Activated CD8-positive, alpha-beta memory T cell treated with anti-CD3 and anti-CD28 coated beads, Interleukin-2, amount 50 U/mL, for 24 hours (primary cell): ENCODE measurements around the gene APBB1IP.
"Not testable (repeated sequence)": the region's sequence is repeated elsewhere in the genome, so short reads cannot be mapped to it uniquely, and the experiment has no call there.

Experiments
- DNase-seq: peaks from one replicate; pipeline ENCODE4 v3.0.0-alpha.2; 2020; ENCODE audit errors: extremely low read depth

Gene APBB1IP, protein sequence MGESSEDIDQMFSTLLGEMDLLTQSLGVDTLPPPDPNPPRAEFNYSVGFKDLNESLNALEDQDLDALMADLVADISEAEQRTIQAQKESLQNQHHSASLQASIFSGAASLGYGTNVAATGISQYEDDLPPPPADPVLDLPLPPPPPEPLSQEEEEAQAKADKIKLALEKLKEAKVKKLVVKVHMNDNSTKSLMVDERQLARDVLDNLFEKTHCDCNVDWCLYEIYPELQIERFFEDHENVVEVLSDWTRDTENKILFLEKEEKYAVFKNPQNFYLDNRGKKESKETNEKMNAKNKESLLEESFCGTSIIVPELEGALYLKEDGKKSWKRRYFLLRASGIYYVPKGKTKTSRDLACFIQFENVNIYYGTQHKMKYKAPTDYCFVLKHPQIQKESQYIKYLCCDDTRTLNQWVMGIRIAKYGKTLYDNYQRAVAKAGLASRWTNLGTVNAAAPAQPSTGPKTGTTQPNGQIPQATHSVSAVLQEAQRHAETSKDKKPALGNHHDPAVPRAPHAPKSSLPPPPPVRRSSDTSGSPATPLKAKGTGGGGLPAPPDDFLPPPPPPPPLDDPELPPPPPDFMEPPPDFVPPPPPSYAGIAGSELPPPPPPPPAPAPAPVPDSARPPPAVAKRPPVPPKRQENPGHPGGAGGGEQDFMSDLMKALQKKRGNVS

DNA sequence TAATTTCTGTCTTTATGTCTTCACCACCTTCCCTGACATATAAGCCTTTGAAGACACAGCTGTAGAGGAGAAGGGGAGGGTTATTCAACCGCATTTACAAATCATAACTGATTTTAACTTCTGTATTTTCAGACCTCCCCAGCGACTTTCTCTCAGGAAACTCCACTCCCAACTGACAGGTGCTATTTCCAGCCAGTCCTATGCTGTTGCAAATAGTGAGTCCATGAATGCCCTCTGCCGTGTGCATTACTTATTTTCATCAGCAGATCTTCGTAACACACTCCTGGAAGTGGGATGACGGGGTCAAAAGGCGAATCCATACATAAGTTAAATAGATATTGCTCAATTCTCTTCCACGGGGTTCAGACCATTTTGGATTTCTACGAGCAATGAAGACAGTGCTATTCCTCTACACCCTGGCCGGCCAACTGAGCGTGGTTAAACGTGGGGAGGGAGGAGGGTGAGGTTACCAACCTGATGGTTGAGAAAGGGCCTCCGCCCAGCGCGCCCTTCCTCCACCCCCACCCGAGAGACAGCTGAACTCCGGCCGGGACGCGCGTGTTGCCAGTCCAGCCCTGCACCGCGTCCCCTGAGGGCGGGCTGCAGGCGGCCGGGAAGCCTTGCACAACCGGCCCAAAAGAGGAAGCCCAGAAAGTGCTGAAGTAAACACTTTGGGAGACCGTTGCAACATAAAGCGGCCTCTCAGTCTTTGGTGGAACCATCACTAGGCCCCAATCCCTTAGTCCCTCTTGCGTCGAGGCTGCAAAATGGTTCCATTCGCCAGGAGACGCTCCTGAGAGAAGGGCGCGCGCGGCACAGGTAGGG lies at the start of gene APBB1IP:
APBB1IP (plus strand) TSS at position 705 of the 825 bp plus-strand sequence. CDS start 53,986 bp downstream, outside the sequence.
- no peak for DNase-seq

DNA sequence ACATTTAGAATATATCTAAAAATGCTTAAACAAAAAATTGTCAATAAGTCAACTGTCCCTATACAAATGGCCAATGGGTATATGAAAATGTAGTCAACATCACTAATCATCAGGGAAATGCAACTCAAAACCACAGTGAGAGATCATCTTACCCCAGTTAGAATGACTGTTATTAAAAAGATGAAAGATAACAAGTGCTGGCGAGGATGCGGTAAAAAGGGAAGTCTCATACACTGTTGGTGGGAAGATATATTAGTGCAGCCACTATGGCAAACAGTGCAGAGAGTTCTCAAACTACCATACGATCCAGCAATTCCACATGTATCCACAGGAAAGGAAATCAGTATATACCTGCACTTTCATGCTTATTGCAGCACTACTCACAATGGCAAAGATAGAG lies 48.6 kb upstream of the APBB1IP start:
- no peak for DNase-seq

DNA sequence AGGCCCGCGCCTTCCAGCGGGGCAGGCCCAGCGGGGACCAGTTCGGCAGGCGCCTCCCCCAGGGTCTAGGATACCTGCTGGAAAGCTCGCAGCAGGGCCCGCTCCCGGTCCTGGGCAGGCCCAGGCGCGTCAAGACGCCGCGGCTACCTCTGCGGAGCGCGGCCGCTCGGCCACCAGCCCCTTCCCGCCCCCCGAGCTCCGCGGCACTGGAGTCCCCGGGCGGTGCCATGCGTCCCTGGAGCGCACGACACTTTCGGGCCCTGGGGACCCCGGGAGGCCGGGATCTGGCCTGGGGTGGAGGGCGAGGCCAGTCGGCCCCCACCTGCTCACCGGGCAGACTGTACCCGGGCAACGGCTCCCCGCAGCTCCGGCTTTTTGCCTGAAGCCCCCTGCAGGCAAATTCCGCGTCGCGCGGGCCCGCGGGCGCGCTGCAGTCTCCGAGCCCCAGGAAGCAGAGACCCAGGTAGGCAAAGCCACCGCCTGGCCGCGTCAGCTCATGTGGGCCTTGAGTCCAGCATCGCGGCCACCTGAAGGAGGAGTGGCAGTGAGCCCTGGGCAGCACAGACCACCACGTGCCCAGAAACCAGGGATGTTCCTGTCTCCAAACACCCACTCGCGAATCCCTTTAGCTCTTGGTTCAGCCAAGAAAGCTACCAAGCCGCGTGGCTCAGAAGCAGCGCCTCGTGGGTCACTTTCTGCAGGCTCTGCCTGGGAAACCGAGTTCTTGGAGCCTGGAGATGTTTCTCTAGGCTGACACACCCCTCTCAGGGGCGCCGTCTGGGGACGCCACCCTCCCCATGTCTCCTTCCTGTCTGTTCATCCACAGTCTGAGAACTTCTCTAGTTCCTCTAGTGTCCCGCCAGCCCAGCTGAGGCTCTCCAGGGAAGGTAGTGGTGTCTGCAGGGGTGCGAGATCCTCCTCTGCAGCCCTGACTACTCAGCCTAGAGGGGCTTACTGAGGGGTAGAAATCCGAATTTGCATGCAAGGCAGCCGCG lies 46.1 kb upstream of the APBB1IP start:
- DNase-seq = no peak

DNA sequence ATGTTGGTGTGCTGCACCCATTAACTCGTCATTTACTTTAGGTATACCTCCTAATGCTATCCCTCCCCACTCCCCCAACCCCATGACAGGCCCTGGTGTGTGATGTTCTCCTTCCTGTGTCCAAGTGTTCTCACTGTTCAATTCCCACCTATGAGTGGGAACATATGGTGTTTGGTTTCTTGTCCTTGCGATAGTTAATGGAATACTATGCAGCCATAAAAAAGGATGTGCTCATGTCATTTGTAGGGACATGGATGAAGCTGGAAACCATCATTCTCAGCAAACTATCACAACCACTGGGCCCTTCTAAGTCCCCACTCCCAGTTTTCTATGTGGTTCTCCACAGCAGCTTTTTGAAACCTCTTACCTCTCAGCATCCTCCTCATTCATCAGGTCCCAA lies 39.8 kb upstream of the APBB1IP start:
- DNase-seq = not testable (repeated sequence)

DNA sequence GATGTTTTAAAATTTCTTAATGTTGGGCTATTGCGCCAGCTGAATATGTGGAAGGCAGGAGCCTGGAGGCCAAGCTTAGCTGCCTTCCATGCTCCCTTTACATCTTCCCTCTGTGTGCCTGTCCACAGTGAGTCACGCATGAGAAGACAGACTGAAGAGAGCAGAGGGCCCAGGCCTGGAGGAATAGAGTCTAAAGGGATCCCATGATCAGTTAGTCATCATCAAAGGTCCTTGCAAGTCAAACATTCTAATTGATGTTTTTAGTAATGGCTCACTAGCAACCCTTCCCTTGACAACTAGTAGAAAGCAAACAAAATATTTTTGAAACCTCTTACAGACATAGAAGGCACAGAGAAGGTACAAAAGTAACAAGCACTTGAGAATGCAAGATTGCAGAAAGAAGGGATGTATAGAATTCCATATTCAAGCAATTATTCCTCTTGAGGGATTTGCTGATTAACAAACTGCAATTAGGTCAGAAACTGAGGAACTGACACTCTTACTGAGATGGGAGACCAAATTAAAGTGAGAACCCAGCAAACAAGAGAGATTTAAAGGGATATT lies 30.7 kb upstream of the APBB1IP start:
- DNase-seq = no peak

DNA sequence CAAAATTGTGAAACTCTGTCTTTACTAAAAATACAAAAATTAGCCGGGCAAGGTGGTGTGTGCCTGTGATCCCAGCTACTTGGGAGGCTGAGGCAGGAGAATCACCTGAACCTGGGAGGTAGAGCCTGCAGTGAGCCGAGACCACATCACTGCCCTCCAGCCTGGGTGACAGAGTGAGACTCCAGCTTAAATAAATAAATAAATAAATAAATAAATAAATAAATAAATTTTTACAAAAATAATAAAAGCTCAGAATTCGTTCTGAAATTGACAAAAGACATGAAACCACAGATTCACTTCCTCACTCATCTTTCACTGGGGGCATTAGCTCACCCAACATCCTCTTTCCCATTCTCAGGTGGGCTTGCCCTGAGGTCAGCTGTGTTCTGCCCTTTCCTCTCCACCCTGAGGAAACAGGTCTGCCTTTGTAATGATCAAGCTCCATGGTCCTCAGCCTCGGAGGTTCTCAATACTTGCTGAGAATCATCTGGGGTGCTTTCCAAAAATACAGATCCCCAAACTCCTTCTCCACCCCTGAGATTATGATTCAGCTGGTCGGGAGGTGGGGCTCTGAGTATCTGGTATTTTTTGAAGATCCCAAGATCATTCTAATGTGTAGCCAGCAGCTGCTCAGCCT lies 29.2 kb upstream of the APBB1IP start:
- no peak for DNase-seq

DNA sequence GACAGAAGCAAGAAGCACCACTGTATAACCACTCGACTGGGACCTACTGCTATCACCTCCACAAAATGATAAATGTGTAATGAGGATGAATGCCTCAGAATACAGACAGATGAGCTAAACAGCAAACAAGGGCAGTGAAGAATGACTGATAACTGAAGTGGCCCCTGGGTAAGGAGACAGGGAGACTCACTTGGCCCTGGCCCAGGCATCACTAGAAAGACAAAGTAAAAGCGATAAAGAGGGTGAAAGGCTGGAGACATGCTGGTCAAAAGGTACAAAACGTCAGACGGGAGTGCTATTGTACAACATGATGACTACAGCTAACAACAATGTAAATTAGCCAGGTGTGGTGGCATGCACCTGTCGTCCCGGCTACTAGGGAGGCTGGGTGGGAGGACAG lies 27.8 kb upstream of the APBB1IP start:
- no peak for DNase-seq

DNA sequence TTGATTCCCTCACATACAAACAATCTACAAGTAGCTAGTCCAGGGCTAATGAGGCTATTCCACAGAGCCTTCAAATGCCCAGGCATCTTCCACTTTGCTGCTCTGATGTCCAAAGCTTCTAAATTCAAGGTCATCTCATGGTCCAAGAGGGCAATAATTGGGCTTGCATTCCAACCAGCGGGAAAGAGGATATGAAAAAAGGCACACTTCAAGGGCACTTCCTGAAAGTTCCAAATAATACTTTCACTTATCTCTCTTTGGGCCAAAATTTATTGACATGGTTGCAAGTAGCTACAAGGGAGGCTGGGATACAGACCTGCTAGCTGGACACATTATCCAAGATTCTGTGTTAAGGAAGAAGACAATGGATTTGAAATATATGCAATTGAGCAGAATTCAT lies 25.2 kb upstream of the APBB1IP start:
- DNase-seq = no peak

DNA sequence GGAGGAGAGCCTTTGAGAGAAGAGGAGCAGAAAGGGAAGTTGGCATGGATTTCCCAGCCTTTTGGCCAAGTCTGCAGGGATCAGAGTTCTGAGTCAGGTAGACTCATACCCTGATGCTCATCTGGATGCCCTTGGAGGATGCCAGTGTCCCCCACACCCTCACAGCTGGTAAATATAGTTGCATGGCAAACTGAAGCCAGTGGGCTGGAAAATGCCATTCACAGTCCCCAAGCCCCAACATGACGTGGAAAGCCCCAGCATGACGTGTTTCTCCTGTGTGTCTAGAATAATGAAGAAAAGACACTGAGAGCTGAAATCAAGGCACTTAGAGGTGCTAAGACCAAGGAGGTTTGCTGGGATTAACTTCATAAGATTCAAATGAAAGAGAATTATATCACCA lies 24.8 kb upstream of the APBB1IP start:
- DNase-seq = no peak

DNA sequence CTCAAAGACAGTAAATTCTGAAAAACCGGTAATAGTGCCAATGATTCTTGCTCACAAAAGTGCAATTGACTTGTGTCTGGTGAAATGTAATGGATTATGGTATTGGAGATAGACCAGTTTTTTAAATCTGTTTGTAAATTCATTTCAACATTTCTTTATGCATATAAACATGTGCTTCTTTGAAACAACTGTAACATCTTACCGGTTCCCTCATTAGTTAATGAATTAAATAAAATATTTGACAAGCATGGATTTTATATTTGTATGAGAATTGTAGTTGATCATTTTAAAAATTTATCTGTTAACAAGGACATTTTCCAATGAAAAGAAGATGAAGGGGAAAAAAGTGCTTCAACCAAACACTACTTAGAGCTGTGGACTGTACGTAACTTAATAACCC lies 21.0 kb upstream of the APBB1IP start:
- no peak for DNase-seq

DNA sequence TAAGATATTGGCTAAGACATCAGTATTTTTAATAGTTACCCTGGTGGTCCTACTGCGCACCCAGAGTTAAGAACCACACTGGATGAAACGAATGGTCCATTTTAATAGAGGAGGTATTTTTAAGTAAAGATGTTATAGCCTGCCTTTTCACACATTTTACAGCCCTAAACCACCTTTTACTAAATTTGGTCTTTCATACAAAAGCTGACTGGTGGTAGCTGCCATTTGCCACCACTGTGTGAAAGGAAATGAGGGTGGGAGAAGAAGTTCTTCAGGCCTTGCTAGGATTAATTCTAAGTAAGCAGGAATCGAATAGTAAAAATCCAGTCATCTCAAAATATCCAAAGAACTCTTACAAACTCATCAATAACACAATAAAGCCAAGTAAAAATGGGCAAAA lies 15.2 kb upstream of the APBB1IP start:
- no peak for DNase-seq

DNA sequence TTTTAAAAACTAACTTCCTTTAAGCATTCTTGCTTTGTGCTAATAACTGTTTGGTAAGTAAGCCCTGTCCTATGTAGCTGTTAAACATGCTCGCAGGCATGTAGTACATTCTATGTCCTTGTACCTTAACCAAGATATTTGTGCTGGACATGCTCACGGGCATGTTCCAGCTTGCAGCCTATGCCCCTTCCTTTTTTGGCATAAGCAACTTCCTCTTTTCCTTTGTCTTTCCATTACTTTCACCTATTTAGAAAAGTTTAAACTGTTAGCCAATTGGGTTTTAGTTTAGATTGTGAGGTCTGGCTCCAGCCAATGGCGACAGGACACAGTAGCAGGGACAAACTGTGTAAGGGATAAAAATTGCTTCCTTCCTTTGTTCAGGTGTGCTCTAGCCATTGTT lies 14.4 kb upstream of the APBB1IP start:
- no peak for DNase-seq

DNA sequence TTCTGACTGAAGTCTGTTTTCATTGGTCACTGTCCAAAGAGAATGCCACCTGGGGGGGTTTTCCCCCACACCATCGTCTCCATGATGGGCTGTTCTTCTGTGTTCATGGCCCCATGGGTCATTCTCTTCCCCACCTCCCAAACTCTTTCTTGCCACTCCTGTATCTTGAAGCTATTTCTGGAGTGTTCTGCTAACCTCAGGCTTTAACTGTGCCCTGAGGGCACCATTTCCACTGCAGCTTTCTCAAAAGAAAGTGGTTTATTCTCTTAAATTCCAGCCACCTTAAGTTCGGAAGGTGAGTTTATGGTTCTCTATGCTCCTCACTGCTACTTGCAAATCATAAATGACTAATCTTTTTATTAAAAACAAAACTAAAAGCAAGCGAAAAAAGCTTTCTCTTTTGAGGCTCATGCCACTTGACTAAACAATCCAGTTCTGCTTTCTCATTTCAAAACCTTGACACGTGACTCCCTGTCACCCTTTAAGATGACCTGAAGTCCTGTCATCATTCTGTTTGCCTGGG lies 7.4 kb upstream of the APBB1IP start:
- DNase-seq = no peak

DNA sequence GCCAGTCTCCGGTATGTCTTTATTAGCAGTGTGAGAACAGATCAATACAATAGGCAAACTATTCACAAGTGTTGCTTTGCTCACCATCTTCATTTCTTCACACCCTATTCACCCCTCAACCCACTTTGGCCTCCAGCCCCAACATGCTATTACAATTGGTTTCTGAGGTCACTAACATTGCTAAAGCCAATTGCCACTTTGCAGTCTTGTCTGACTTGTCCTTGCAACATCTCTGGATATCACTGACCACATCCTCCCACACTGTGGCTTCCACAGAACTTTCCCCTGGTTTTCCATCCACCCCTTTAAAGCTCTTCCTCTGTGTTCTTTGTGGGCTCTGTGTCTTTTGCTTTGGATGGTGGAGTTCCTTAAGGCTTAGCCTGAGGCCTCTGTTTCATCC lies 5.2 kb upstream of the APBB1IP start:
- DNase-seq = no peak

DNA sequence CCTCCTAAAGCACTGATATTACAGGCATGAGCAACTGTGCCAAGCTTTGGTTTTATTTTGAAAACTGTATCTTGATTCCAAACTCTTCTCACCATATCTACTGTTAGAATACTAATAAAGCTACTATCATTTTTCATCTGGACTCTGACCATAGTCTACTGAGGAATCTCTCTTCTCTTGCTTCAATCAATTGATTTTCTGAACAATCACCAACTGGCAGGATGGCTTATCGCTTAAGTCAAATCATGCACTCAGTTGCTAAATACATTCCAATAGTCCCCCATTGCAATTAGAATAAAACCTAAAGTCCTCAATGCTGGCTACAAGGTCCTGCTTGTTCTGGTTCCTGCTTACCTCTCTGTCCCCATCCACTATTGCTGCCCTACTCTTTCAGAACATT lies 2.3 kb upstream of the APBB1IP start:
- DNase-seq = no peak

DNA sequence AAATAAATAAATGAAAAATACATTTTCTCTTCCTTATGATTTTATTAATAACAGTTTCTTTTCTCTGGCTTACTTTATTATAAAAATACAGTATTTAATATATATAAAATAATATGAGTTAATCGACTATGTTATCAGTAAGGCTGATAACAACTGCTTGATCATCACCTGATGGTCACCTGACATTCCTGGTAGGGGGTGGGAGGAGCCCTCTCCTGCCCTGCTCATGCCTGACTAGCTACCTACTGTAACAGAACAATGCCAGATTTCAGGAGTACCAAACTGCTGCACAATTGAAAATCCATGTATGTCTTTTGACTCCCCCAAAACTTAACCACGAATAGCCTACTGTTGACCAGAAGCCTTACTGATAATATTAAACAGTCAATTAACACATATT lies 1.3 kb upstream of the APBB1IP start:
- DNase-seq = no peak

DNA sequence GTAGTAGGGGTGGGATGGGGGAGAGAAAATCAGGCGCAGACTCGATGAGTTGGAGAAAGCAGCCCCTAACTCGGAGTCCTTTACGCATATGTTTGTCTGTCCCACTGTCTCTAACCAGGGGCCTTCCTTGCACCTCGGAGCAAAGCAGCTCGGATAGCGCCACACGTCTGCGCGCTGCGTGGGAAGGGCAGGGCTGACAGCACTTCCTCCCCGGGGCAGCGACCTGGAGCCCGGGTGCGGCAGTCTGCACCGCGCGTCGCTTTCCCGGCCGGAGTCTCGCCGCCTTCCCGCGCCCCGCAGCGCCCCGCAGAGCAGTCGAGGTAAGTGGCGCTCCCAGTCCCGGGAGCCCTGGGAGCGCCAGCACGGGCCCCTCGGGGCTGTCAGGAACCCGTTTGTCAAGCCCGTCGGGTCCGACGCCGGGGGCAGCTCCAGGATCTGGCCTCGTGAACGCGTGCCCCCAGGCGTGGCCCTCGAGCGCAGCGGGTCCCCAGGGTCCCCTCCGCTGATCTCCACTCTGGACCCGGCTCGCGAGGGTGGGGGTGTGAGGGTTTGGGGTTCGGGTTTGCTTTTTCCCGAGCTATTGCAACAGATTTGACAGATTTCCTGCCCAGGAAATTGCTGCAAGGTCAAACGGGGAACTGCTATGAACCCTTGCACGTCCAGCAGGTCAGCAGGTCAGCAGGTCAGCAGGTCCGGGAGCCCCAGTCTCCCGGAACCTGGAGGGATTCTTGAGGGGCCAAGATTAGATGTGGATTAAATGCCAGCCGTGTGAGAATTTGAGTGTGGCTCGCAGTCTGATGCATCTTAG lies 597 bp downstream of the APBB1IP start:
- DNase-seq = peak; percentile 39

DNA sequence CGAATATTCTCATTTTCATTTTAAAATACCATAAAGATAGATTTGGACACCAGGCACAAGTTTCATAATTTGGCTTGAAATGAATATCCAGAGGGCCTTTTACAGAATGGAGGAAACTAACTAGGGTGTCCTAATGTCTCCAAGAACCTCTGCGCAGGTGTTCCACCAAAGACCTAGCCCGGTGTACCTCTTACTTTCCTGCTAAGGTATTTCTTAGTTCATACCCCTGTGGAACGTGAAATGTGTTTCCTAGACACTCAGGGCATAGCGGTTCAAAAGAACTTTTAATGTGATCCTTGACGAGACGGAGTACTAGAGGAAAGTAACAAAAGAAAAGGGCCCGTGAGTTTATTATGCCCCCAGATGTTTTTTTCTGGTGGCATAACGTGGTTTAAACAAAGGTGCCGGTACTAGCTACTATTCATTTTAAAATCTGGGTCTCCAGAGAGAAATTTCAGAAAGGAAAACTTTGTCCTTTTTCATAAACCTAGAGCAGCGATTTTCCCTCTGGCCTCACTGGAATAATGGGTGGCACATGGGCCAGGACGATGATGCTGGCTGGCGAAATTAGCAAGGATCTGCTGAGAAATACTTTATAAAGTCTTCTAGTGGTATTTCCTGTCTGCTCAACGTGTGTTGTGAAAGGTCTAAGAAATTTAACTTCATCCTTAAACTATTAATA lies 1.4 kb downstream of the APBB1IP start:
- no peak for DNase-seq

DNA sequence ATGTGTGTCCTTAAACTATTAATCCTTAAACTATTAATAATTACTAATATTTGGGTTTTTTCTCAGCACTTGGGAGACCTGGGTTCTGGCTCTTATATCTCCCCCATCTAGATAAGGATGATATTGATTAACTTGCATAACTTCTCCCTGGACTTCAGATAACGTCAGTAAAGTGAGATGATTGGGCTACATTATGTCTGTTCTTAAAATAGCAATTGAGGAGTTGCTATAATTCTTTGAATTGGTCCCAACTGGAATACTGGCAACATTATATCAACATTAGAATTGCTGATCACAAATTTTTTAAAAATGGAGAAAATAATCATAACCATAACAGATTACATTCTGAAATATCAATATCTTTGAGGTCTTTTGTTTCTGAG lies 1.9 kb downstream of the APBB1IP start:
- no peak for DNase-seq
